BLaER1 (cell line): ENCODE measurements around the gene DYNC1H1.
A peak's percentile ranks its signal among the peaks of the same experiment; 100 is the strongest.

Experiments used
- H3K27ac ChIP-seq: shearing (Covaris generic); formaldehyde crosslinking; 2 replicates; pipeline ENCODE4 v1.8.1; 2022
- H3K27me3 ChIP-seq: shearing (Covaris generic); formaldehyde crosslinking; 2 replicates; pipeline ENCODE4 v1.8.1; 2022
- H3K36me3 ChIP-seq: shearing (Covaris generic); formaldehyde crosslinking; 2 replicates; pipeline ENCODE4 v1.8.1; 2022
- H3K4me1 ChIP-seq: shearing (Covaris generic); formaldehyde crosslinking; 2 replicates; pipeline ENCODE4 v1.8.1; 2022
- H3K4me2 ChIP-seq: shearing (Covaris generic); formaldehyde crosslinking; 2 replicates; pipeline ENCODE4 v1.8.1; 2022
- H3K4me3 ChIP-seq: shearing (Covaris generic); formaldehyde crosslinking; 2 replicates; pipeline ENCODE4 v1.8.1; 2022
- H3K9ac ChIP-seq: shearing (Covaris generic); formaldehyde crosslinking; 2 replicates; pipeline ENCODE4 v1.8.1; 2022
- H3K9me3 ChIP-seq: shearing (Covaris generic); formaldehyde crosslinking; 2 replicates; pipeline ENCODE4 v1.8.1; 2022
- H4K20me1 ChIP-seq: shearing (Covaris generic); formaldehyde crosslinking; 2 replicates; pipeline ENCODE4 v1.8.1; 2022
- Cebpa-rat ChIP-seq: shearing (Covaris generic); IDR thresholded peaks from 2 replicates; pipeline ENCODE4 v1.8.1; 2022

DYNC1H1 gene

GRCh38 chr14:101926085-101926484 lies 38.3 kb upstream of the DYNC1H1 start:
- H3K9ac ChIP-seq, result no peak overlapping the region
- H3K27me3 ChIP-seq, result no peaks in the 10 kb centered on the region
- no peak overlapping the region for H3K4me3 ChIP-seq
- no peak overlapping the region for H3K4me2 ChIP-seq
- peaks cover 73% of the 10 kb centered on the region for H3K36me3 ChIP-seq
- H3K27ac ChIP-seq, result no peak overlapping the region
- H4K20me1 ChIP-seq, result peaks cover 48% of the 10 kb centered on the region
- TF ChIP-seq Cebpa-rat, result no peak
- no peaks in the 10 kb centered on the region for H3K4me1 ChIP-seq
- no peaks in the 10 kb centered on the region for H3K9me3 ChIP-seq

- TF ChIP-seq Cebpa-rat, result no peak
- Histone ChIP-seq H3K27me3 (no peaks in the 10 kb centered on the region), H3K4me3 (no peak overlapping the region), H3K4me1 (no peaks in the 10 kb centered on the region), H3K9ac (0 out of 2 replicates have a peak overlapping the region, but pooled peaks have one; percentile 27), H3K27ac (no peak overlapping the region), H3K4me2 (no peak overlapping the region), H3K36me3 (peaks cover 68% of the 10 kb centered on the region), H4K20me1 (peaks cover 45% of the 10 kb centered on the region), H3K9me3 (no peaks in the 10 kb centered on the region)
Observed at GRCh38 chr14:101926620-101927019, 37.8 kb upstream of the DYNC1H1 start.

- no peaks in the 10 kb centered on the region for H3K4me1 ChIP-seq
- peaks cover 39% of the 10 kb centered on the region for H4K20me1 ChIP-seq
- peaks cover 55% of the 10 kb centered on the region for H3K36me3 ChIP-seq
- H3K27ac ChIP-seq, result no peak overlapping the region
- no peak overlapping the region for H3K9ac ChIP-seq
- H3K27me3 ChIP-seq, result no peaks in the 10 kb centered on the region
- no peak overlapping the region for H3K4me2 ChIP-seq
- H3K4me3 ChIP-seq, result no peak overlapping the region
- no peak for TF ChIP-seq Cebpa-rat
- no peaks in the 10 kb centered on the region for H3K9me3 ChIP-seq
Observed at GRCh38 chr14:101927859-101928258, 36.5 kb upstream of the DYNC1H1 start.

GRCh38 chr14:101928415-101928841 lies 35.9 kb upstream of the DYNC1H1 start:
- no peaks in the 10 kb centered on the region for H3K27me3 ChIP-seq
- no peak for TF ChIP-seq Cebpa-rat
- no peak overlapping the region for H3K4me3 ChIP-seq
- no peaks in the 10 kb centered on the region for H3K4me1 ChIP-seq
- H3K27ac ChIP-seq, result no peak overlapping the region
- H3K4me2 ChIP-seq, result no peak overlapping the region
- no peaks in the 10 kb centered on the region for H3K9me3 ChIP-seq
- H3K36me3 ChIP-seq, result peaks cover 50% of the 10 kb centered on the region
- H4K20me1 ChIP-seq, result peaks cover 33% of the 10 kb centered on the region
- no peak overlapping the region for H3K9ac ChIP-seq

GRCh38 chr14:101929096-101929495 lies 35.3 kb upstream of the DYNC1H1 start:
- Histone ChIP-seq H3K36me3 (peaks cover 46% of the 10 kb centered on the region), H3K9me3 (no peaks in the 10 kb centered on the region), H3K9ac (no peak overlapping the region), H3K27ac (no peak overlapping the region), H3K4me3 (no peak overlapping the region), H4K20me1 (peaks cover 32% of the 10 kb centered on the region), H3K4me2 (no peak overlapping the region), H3K4me1 (no peaks in the 10 kb centered on the region), H3K27me3 (no peaks in the 10 kb centered on the region)
- no peak for TF ChIP-seq Cebpa-rat

GRCh38 chr14:101929946-101930345 lies 34.4 kb upstream of the DYNC1H1 start:
- no peaks in the 10 kb centered on the region for H3K27me3 ChIP-seq
- H3K9ac ChIP-seq, result no peak overlapping the region
- no peak overlapping the region for H3K4me2 ChIP-seq
- no peaks in the 10 kb centered on the region for H3K9me3 ChIP-seq
- H3K4me1 ChIP-seq, result no peaks in the 10 kb centered on the region
- peaks cover 32% of the 10 kb centered on the region for H4K20me1 ChIP-seq
- H3K27ac ChIP-seq, result no peak overlapping the region
- peaks cover 39% of the 10 kb centered on the region for H3K36me3 ChIP-seq
- no peak overlapping the region for H3K4me3 ChIP-seq
- TF ChIP-seq Cebpa-rat, result no peak

GRCh38 chr14:101932673-101933072 lies 31.7 kb upstream of the DYNC1H1 start:
- Histone ChIP-seq H3K4me2 (no peak overlapping the region), H3K36me3 (peaks cover 17% of the 10 kb centered on the region), H3K27me3 (no peaks in the 10 kb centered on the region), H3K4me3 (no peak overlapping the region), H3K9me3 (no peaks in the 10 kb centered on the region), H3K9ac (no peak overlapping the region), H3K4me1 (no peaks in the 10 kb centered on the region), H3K27ac (no peak overlapping the region), H4K20me1 (peaks cover 16% of the 10 kb centered on the region)
- TF ChIP-seq Cebpa-rat, result no peak

GRCh38 chr14:101933209-101933608 lies 31.2 kb upstream of the DYNC1H1 start:
- H3K27me3 ChIP-seq, result no peaks in the 10 kb centered on the region
- peaks cover 12% of the 10 kb centered on the region for H4K20me1 ChIP-seq
- no peak overlapping the region for H3K9ac ChIP-seq
- TF ChIP-seq Cebpa-rat, result no peak
- peaks cover 12% of the 10 kb centered on the region for H3K36me3 ChIP-seq
- H3K4me2 ChIP-seq, result no peak overlapping the region
- H3K27ac ChIP-seq, result no peak overlapping the region
- H3K4me3 ChIP-seq, result no peak overlapping the region
- no peaks in the 10 kb centered on the region for H3K9me3 ChIP-seq
- no peaks in the 10 kb centered on the region for H3K4me1 ChIP-seq

- H3K4me3 ChIP-seq, result no peak overlapping the region
- H3K36me3 ChIP-seq, result no peaks in the 10 kb centered on the region
- H4K20me1 ChIP-seq, result 0 out of 2 replicates have a peak, but pooled peaks cover 5% of the 10 kb centered on the region
- no peak overlapping the region for H3K27ac ChIP-seq
- no peaks in the 10 kb centered on the region for H3K4me1 ChIP-seq
- no peaks in the 10 kb centered on the region for H3K9me3 ChIP-seq
- no peak overlapping the region for H3K4me2 ChIP-seq
- H3K27me3 ChIP-seq, result no peaks in the 10 kb centered on the region
- H3K9ac ChIP-seq, result no peak overlapping the region
- no peak for TF ChIP-seq Cebpa-rat
Observed at GRCh38 chr14:101934601-101935150, 29.7 kb upstream of the DYNC1H1 start.

GRCh38 chr14:101937926-101938767 lies 26.2 kb upstream of the DYNC1H1 start:
- Histone ChIP-seq H3K9me3 (no peaks in the 10 kb centered on the region), H3K27me3 (no peaks in the 10 kb centered on the region), H3K4me1 (no peaks in the 10 kb centered on the region), H3K4me3 (no peak overlapping the region), H4K20me1 (no peaks in the 10 kb centered on the region), H3K27ac (no peak overlapping the region), H3K36me3 (no peaks in the 10 kb centered on the region), H3K9ac (no peak overlapping the region), H3K4me2 (no peak overlapping the region)
- no peak for TF ChIP-seq Cebpa-rat
